Adrenal gland (tissue), 12 donors: ENCODE data around the gene EDNRB. TPM values are rescaled to one million over a fixed set of nuclear protein-coding genes. Genes with fewer than 3 reads are reported as not detected.
"Not testable (repeated sequence)": the region's sequence is repeated elsewhere in the genome, so short reads cannot be mapped to it uniquely, and the experiment has no call there.

Source experiments
- DNase-seq, 7 donors: peaks; one replicate each; pipeline ENCODE4 v3.0.0-alpha.2; 2019 to 2020
- H3K27ac ChIP-seq, 5 donors: fragments of 200-600 bp; sonication (generic) in 4 of 5; 1 replicate in 3 of 5; 2 replicates in 2 of 5; pipeline versions ENCODE4 v1.5.1 to v1.8.0; 2016 to 2020; ENCODE audit warnings: mild to moderate bottlenecking in 1 of 5
- H3K27me3 ChIP-seq: fragments of 200-600 bp; 2 replicates; pipeline ENCODE4 v1.8.0; 2021
- H3K36me3 ChIP-seq, 2 donors: fragments of 200-600 bp; replicated peaks in 1 of 2; 1 replicate in 1 of 2; 2 replicates in 1 of 2; pipeline versions ENCODE4 v1.5.1 to v1.8.0; 2018 to 2022
- H3K4me1 ChIP-seq, 2 donors: fragments of 200-600 bp; replicated peaks in 1 of 2; 1 replicate in 1 of 2; 2 replicates in 1 of 2; pipeline versions ENCODE4 v1.5.1 to v1.8.0; 2018 to 2021
- H3K4me3 ChIP-seq, 4 donors: fragments of 200-600 bp; sonication (generic) in 3 of 4; one replicate each; pipeline ENCODE4 v1.5.1; 2016 to 2018
- H3K9me3 ChIP-seq, 3 donors: fragments of 200-600 bp; sonication (generic) in 1 of 3; replicated peaks in 1 of 3; 1 replicate in 2 of 3; 2 replicates in 1 of 3; pipeline versions ENCODE4 v1.5.1 to v1.8.0; 2016 to 2021
- POLR2A ChIP-seq, 2 donors: fragments of 450-650 bp; IDR thresholded peaks; one replicate each; pipeline ENCODE4 v1.6.1; 2017; ENCODE audit warnings: antibody characterized with exemption in 2 of 2, mild to moderate bottlenecking in 2 of 2, moderate library complexity in 1 of 2
- WGBS, 4 donors: extraction: QIAGEN DNeasy Blood & Tissue Kit in 2 of 4; methylation state at CpG; one replicate each; pipeline versions ENCODE4 v1.1.5 to v1.1.7; 2013 to 2017; 5-methylcytosine and 5-hydroxymethylcytosine counted together
- intact Hi-C, 2 donors: fragments of 100-400 bp; cut with DNase I; formaldehyde crosslinking; loops; one replicate each; pipeline versions ENCODE4 v1.14.1 to v1.15.0; 2022 to 2023
- polyA plus RNA-seq, 3 donors: library from polyadenylated mRNA; stranded (reverse); fragments of 200-250 nt in 2 of 3; fragments of 350-450 nt in 1 of 3; fragmentation: Illumina TruSeq in 1 of 3; extraction: RNeasy Lipid Tissue Mini Kit (QIAGEN cat#74804) in 1 of 3; gene quantifications; one replicate each; pipeline ENCODE4 v1.2.3, GENCODE V29; 2013 to 2014
- total RNA-seq, 9 donors: library from RNA; depleted of rRNA in 4 of 9; stranded (reverse); fragments of >200 nt in 4 of 9; fragments of 120-200 nt in 1 of 9; fragmentation: NEBNext Ultra II Directional in 1 of 9; extraction: Animal tissue kit (Norgen Biotek cat#: 25700) in 1 of 9; gene quantifications; one replicate each; pipeline versions ENCODE4 v1.1.0 to v1.2.4, GENCODE V29; 2013 to 2023
- TF ChIP-seq, protein P1 (sequence below), 6 experiments: fragments of 450-650 bp in 4 of 6; fragments of 200-600 bp in 2 of 6; sonication (generic) in 1 of 6; IDR thresholded peaks; 1 replicate in 5 of 6; 2 replicates in 1 of 6; pipeline versions ENCODE4 v1.5.1 to v1.8.0; 2016 to 2021; ENCODE audit warnings: antibody characterized with exemption in 6 of 6, mild to moderate bottlenecking in 2 of 6, moderate library complexity in 1 of 6
- donor health status: healthy with polysubstance abuse.
- donor health status: Bipolar disorder and iron deficiency.
- donor health status: DM: yes; HTN: yes; CAD: no.
- donor health status: DM: no; HTN: no; CAD: no.
- donor health status: DM: no; HTN: no; CAD: no.
- donor health status: DM: yes; HTN: yes; CAD: no.

The EDNRB gene
- total and polyA plus RNA-seq, 12 donors, result 14.0 to 216 (median 91.5) TPM

DNA sequence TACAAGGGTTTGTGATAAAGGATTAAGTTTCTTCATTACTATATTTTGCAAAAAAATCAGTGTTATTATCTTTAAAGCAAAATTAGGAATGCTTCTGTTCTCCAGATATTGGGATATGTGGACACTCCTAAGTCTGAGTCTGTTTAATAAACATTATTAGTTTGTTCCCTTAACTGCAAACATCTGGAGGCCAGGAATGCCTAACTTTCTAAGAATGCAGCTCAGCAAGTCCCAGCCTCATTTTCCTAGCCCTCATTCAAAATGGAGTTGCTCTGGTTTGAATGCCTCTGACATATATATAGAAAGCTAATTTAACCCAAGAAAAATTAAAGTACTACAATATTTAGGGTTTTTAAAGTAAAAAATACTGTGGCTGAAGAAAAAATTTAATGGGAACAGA, 33.6 kb upstream of the EDNRB start:
- intact Hi-C loops, result no loop called here
- no peak overlapping the region for H3K27ac ChIP-seq
- no peaks in the 10 kb centered on the region for H3K4me1 ChIP-seq
- H3K9me3 ChIP-seq, result no peaks in the 10 kb centered on the region
- no peak for TF ChIP-seq POLR2A (IDR thresholded peaks at IDR 0.05)
- TF ChIP-seq, protein P1, sequence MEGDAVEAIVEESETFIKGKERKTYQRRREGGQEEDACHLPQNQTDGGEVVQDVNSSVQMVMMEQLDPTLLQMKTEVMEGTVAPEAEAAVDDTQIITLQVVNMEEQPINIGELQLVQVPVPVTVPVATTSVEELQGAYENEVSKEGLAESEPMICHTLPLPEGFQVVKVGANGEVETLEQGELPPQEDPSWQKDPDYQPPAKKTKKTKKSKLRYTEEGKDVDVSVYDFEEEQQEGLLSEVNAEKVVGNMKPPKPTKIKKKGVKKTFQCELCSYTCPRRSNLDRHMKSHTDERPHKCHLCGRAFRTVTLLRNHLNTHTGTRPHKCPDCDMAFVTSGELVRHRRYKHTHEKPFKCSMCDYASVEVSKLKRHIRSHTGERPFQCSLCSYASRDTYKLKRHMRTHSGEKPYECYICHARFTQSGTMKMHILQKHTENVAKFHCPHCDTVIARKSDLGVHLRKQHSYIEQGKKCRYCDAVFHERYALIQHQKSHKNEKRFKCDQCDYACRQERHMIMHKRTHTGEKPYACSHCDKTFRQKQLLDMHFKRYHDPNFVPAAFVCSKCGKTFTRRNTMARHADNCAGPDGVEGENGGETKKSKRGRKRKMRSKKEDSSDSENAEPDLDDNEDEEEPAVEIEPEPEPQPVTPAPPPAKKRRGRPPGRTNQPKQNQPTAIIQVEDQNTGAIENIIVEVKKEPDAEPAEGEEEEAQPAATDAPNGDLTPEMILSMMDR (IDR thresholded peaks at IDR 0.05), result no peak
- H3K4me3 ChIP-seq, result no peak overlapping the region
- DNase-seq, result no peak
- H3K36me3 ChIP-seq, result no peaks in the 10 kb centered on the region
- no peaks in the 10 kb centered on the region for H3K27me3 ChIP-seq

DNA sequence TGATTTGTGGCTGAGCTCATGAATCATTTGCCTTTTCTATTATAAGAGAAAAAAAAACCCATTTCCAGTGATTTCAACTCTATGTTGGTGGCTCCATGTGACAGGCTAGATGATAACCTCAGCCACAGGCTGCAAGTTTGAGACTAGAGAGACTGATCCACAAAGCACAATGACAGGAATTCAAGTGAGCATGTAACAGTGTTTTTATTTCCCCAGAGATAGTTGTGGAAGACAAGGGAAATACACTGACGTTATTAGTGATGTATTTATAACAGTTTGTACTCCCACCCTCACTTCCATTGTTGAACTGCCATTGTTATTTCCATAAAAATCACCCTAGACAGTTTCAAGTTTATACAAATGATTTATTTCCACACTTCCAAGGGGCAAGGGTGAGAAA, 27.9 kb upstream of the EDNRB start:
- H3K9me3 ChIP-seq, result no peaks in the 10 kb centered on the region
- H3K27ac ChIP-seq, result no peak overlapping the region
- intact Hi-C loops, result no loop called here
- H3K36me3 ChIP-seq, result no peaks in the 10 kb centered on the region
- TF ChIP-seq, protein P1 (IDR thresholded peaks at IDR 0.05), result no peak
- no peak for TF ChIP-seq POLR2A (IDR thresholded peaks at IDR 0.05)
- no peaks in the 10 kb centered on the region for H3K4me1 ChIP-seq
- no peaks in the 10 kb centered on the region for H3K27me3 ChIP-seq
- peak in 1 of 7 donors; percentile 1 for DNase-seq
- 24 to 39% (median 29%) methylated on average over 1 of the region's 1 CpG for WGBS, 4 donors
- no peak overlapping the region for H3K4me3 ChIP-seq

- DNase-seq, H3K4me1 ChIP-seq, H3K36me3 ChIP-seq, H3K4me3 ChIP-seq, H3K27me3 ChIP-seq, intact Hi-C loops, H3K27ac ChIP-seq, H3K9me3 ChIP-seq: not testable (repeated sequence)
- 87 to 91% (median 88%) methylated on average over 4 to 7 of the region's 7 CpGs for WGBS, 4 donors
These were observed 16.4 kb upstream of the EDNRB start for GRCh38 chr13:77935063-77935462.

GRCh38 chr13:77930430-77930829, 11.8 kb upstream of the EDNRB start:
- no peaks in the 10 kb centered on the region for H3K4me1 ChIP-seq
- intact Hi-C loops, result no loop called here
- TF ChIP-seq POLR2A (IDR thresholded peaks at IDR 0.05), result no peak
- TF ChIP-seq, protein P1 (IDR thresholded peaks at IDR 0.05), result no peak
- no peaks in the 10 kb centered on the region for H3K9me3 ChIP-seq
- no peaks in the 10 kb centered on the region for H3K27me3 ChIP-seq
- no peak overlapping the region for H3K27ac ChIP-seq
- H3K4me3 ChIP-seq, result no peak overlapping the region
- H3K36me3 ChIP-seq, result no peaks in the 10 kb centered on the region
- DNase-seq, result no peak

DNA sequence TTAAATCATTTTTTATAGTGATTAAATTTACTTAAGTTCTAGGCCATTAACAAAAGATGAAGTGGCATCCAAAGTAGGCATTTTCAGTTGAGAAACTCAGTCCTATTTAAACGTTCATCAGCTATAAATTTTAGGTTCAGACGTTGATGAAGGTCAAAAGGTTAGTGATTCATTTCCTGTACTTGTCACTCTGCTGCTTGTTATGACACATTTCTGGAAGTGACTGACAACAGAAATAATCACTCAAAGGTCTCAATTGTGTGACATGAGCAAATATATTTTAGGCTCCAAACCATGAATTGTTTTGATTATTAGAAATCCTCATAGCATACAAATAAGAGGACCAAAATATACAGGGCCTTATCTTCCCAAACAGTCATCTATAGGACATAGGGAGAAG, 10.3 kb upstream of the EDNRB start:
- Histone ChIP-seq H3K36me3 (no peaks in the 10 kb centered on the region), H3K9me3 (no peaks in the 10 kb centered on the region), H3K27ac (no peak overlapping the region), H3K4me3 (no peak overlapping the region), H3K27me3 (no peaks in the 10 kb centered on the region), H3K4me1 (no peaks in the 10 kb centered on the region)
- DNase-seq, result no peak
- intact Hi-C loops, result no loop called here
- WGBS, 4 donors, result 0 to 6% (median 1%) methylated on average over 2 of the region's 2 CpGs
- no peak for TF ChIP-seq POLR2A (IDR thresholded peaks at IDR 0.05)
- TF ChIP-seq, protein P1 (IDR thresholded peaks at IDR 0.05), result no peak
